ENCODE results near the gene NGEF. TPM values are rescaled to one million over a fixed set of nuclear protein-coding genes. Genes with fewer than 3 reads are reported as not detected.

NGEF gene
- total RNA-seq, 2 donors from 2014 or later: 0.81 to 3.6 TPM

DNA sequence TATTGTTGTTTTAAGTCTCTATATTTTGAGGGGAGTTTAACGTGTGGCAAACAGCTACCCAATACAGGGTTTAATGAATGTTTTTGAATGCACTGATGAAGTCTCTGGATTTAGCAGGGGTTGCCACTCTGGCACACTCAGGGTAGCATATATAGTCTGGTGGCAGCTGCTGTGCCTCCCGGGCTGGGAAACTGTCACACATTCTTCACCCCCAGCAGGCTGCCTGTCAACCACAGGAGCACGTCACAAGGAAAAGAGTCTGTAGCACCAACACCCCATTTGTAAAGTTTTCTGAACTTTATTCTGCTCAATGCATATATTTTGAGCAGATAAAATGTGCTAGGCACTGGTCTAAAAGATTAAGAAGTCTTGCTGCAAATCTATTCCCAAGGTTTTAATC is 39.3 kb downstream of the NGEF start:
- H3K9me3 ChIP-seq: no peaks in the 10 kb centered on the region
- DNase-seq (ENCODE audit: low spot score): no peak
- ATAC-seq (ENCODE audit: insufficient number of reproducible peaks, low FRiP score, low read depth): no peak

DNA sequence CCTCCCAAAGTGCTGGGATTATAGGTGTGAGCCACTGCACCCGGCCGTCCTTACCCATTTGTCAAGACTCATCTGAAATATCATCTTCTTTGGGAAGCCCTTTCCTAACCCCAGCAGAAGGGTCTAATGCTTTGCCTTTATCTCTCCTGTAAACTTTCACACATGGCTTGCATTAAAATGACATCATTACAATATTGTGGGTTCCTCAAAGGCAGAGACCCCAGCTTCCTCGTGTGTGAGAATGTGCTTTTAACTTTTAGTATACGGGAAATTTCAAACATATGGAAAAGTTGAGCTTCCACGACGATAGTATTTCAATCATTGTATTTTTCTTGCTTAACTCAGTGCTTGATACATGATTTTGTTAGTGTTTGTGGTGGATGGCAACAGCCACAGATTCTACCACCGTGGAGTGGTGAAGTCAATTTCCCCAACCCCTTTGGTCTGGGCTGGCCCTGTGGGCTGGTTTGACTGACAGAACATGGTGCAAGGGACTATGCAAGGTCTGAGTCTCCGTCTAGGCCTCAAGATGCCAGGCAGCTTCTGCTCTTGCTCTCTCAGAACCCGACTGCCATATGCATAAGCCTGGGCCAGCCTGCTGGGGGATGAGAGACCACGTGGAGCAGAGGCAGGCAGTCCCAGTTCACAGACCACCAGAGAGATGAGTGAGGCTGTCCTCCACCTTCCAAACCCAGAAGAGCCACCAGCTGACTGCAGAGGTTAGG is 39.9 kb downstream of the NGEF start:
- DNase-seq (ENCODE audit: low spot score): no peak
- Histone ChIP-seq H3K27ac (no peak overlapping the region), H3K4me1 (ENCODE audit: control insufficient read depth in 1 of 2, low read depth in 2 of 2) (no peaks in the 10 kb centered on the region), H3K27me3 (replicated peaks; ENCODE audit: insufficient read depth) (no peaks in the 10 kb centered on the region), H3K9me3 (no peaks in the 10 kb centered on the region), H3K36me3 (no peaks in the 10 kb centered on the region), H3K4me3 (no peak overlapping the region)
- TF ChIP-seq, protein P1, sequence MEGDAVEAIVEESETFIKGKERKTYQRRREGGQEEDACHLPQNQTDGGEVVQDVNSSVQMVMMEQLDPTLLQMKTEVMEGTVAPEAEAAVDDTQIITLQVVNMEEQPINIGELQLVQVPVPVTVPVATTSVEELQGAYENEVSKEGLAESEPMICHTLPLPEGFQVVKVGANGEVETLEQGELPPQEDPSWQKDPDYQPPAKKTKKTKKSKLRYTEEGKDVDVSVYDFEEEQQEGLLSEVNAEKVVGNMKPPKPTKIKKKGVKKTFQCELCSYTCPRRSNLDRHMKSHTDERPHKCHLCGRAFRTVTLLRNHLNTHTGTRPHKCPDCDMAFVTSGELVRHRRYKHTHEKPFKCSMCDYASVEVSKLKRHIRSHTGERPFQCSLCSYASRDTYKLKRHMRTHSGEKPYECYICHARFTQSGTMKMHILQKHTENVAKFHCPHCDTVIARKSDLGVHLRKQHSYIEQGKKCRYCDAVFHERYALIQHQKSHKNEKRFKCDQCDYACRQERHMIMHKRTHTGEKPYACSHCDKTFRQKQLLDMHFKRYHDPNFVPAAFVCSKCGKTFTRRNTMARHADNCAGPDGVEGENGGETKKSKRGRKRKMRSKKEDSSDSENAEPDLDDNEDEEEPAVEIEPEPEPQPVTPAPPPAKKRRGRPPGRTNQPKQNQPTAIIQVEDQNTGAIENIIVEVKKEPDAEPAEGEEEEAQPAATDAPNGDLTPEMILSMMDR (IDR thresholded peaks at IDR 0.05): no peak
- ATAC-seq (ENCODE audit: insufficient number of reproducible peaks, low FRiP score, low read depth): no peak

More for the DNA sequence above, 39.3 kb downstream of the NGEF start:
- H3K36me3 ChIP-seq: no peaks in the 10 kb centered on the region
- TF ChIP-seq, protein P1 (IDR thresholded peaks at IDR 0.05): no peak
- H3K27me3 ChIP-seq (replicated peaks; ENCODE audit: insufficient read depth): no peaks in the 10 kb centered on the region
- no peak overlapping the region for H3K27ac ChIP-seq
- H3K4me1 ChIP-seq (ENCODE audit: control insufficient read depth in 1 of 2, low read depth in 2 of 2): no peaks in the 10 kb centered on the region
- no peak overlapping the region for H3K4me3 ChIP-seq

- Histone ChIP-seq H3K36me3 (no peaks in the 10 kb centered on the region), H3K4me3 (no peak overlapping the region), H3K27me3 (replicated peaks; ENCODE audit: insufficient read depth) (no peaks in the 10 kb centered on the region), H3K27ac (no peak overlapping the region), H3K9me3 (no peaks in the 10 kb centered on the region), H3K4me1 (ENCODE audit: control insufficient read depth in 1 of 2, low read depth in 2 of 2) (no peaks in the 10 kb centered on the region)
- TF ChIP-seq, protein P1 (IDR thresholded peaks at IDR 0.05): no peak
- DNase-seq (ENCODE audit: low spot score) (no peak), ATAC-seq (ENCODE audit: insufficient number of reproducible peaks, low FRiP score, low read depth) (no peak)
Observed at GRCh38 chr2:232971744-232972143, 41.3 kb downstream of the NGEF start.

DNA sequence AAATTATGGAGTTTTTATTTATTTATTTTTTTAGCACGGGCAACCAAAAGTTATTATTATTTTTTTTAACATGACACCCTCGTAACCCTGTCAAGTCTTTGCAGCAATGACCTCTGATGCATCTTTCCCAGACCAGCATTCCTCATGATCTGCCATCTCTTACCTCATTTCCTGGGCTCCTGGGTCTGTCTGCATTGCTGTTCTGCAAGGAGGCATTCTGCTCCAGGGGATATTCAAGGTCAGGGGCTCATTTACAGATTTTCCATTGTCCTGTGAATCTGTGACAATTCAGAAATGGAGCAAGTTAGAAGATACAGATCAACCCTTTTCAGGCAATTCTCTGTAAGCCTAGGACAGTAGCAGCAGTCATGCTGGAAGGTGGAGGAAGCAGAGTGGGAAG is 43.0 kb downstream of the NGEF start:
- Histone ChIP-seq H3K36me3 (no peaks in the 10 kb centered on the region), H3K27me3 (replicated peaks; ENCODE audit: insufficient read depth) (no peaks in the 10 kb centered on the region), H3K4me1 (ENCODE audit: control insufficient read depth in 1 of 2, low read depth in 2 of 2) (no peaks in the 10 kb centered on the region), H3K4me3 (no peak overlapping the region), H3K27ac (no peak overlapping the region), H3K9me3 (no peaks in the 10 kb centered on the region)
- ATAC-seq (ENCODE audit: insufficient number of reproducible peaks, low FRiP score, low read depth): no peak
- no peak for DNase-seq (ENCODE audit: low spot score)
- TF ChIP-seq, protein P1 (IDR thresholded peaks at IDR 0.05): no peak

DNA sequence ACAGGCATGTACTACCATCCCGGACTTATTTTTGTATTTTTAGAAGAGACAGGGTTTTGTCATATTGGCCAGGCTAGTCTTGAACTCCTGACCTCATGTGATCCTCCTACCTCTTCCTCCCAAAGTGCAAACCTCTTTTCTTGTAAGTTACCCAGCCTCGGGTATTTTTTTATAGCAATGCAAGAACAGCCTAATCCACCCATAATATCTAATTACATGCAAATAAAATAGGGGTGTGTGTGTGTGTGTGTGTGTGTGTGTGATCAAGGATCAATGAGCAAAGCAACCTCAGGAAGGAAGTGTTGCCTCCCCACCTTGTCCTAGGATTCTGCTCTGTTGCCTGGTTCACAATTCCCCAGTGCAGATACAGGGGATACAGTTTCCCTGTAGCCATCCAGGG is 45.6 kb downstream of the NGEF start:
- ATAC-seq (ENCODE audit: insufficient number of reproducible peaks, low FRiP score, low read depth): no peak
- no peak overlapping the region for H3K27ac ChIP-seq
- H3K9me3 ChIP-seq: no peaks in the 10 kb centered on the region
- TF ChIP-seq, protein P1 (IDR thresholded peaks at IDR 0.05): no peak
- no peaks in the 10 kb centered on the region for H3K27me3 ChIP-seq (replicated peaks; ENCODE audit: insufficient read depth)
- no peak overlapping the region for H3K4me3 ChIP-seq
- H3K4me1 ChIP-seq (ENCODE audit: control insufficient read depth in 1 of 2, low read depth in 2 of 2): no peaks in the 10 kb centered on the region
- H3K36me3 ChIP-seq: no peaks in the 10 kb centered on the region
- DNase-seq (ENCODE audit: low spot score): no peak

Data from thoracic aorta (tissue), 2 donors.